NCI-H1694 (cell line): ENCODE results near the gene ACOXL.

Experiments used
- DNase-seq: peaks from one replicate; lab custom pipeline; 2025; lab: John Stamatoyannopoulos, UW

ACOXL gene

DNA sequence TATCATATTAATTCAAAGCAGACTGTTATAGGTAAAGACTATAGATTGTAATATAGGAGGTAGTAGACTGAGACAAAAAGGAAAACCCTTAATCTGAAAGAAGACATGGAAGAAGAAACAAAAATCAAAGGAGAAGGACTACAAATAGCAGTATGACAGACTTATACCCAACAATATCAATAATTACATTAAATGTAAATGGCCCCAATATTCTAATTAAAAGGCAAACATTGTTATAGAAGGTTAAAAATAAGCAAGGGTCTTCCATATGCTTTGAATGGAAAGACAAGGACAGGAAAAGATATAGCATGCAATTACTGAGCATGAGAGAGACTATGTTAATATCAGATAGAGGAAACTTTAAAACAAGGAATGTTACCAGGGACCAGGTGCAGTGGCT is 278.8 kb downstream of the ACOXL start:
- no peak for DNase-seq

DNA sequence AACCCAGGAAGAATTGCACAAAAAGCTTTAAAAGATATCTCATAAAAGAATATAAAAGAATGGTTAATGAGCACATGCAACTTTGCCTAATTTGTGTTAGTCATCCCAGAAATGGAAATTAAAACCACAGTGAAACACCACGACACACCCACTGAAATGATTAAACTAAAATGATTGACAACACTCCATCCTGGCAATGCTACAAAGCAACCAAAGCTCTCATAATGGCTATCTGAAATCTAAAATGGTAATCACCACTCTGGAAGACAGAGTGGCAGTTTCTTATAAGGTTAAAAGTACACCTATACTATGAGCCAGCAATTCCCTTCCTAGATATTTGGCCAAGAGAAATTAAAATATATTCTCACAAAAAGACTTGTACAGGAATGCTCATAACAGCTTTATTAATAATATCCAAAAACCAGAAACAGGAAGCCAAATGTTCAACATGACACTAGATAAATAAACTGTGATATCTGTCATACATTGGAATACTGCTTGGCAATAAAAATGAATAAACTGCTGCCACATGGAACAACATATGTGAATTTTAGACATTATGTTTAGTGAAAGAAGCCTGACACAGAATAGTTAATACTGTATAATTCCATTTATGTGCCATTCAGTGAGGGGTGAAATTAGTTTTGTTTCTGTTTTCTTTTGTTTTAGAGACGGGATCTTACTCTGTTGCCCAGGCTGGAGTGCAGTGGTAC is 283.1 kb downstream of the ACOXL start:
- DNase-seq: no peak

DNA sequence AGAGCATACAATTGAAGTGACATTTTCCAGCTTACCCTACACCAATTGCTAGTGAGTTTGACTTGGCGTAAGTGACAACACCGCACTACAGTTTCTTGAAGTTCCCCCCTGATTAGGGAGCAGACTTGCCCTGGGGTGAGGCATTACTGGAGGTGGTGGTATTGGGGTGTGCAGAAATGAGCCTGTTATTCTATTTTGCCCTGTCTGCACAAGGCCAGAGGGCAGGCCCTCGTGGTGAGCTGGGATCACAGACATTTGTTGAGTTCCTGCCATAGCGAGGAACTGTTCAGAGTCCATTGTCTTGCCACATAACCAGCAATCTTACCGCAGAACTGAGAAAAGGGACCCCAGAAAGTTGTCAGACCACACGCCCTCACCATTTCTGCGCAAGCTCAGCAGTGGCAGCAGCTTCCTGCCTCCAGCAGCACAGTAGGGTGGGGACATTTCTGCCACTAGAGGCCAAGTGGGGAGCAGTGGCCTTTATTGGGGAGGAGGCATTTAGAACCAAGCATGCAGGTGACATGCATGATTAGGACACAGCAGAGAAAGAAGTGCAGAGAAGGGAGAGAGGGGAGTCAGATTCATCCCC is 284.8 kb downstream of the ACOXL start:
- no peak for DNase-seq

DNA sequence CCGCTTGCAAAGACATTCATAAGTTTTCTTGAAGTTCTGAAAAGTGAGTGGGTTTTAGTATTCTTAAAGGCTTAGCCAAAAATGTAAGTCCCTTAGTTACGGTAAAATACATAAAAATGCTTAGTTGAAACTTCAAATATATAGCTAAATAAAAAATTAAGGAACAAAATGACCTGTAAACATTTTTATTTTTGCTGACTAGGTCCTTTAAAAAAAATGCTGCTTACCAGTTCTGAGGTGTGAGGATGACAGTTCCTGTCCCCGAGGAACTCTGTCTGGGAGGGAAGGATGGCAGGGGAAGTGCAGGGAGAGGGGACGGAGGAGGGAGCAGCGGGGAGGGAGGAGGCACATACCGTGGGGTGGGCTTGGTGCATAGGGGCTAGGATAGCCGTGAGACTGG is 285.5 kb downstream of the ACOXL start:
- DNase-seq: no peak

DNA sequence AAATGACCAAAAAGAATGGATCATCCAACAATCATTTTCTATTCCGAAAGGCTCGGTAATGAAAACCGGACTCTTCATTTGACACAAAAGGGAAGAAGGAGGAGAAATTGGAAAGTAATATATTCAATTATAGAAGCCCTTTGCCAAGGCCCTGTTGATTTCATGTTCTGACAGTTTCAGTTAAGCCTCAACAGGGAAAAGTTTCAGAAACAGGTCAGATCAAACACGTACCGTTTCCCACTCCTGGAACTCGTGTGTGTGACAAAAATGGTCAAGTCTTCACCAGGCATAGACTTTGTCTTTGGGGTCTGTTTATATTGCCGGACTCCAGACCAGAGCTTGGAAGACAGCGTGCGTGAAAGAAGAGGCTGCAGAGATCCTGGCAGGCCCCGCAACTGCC is 287.0 kb downstream of the ACOXL start:
- DNase-seq: no peak

DNA sequence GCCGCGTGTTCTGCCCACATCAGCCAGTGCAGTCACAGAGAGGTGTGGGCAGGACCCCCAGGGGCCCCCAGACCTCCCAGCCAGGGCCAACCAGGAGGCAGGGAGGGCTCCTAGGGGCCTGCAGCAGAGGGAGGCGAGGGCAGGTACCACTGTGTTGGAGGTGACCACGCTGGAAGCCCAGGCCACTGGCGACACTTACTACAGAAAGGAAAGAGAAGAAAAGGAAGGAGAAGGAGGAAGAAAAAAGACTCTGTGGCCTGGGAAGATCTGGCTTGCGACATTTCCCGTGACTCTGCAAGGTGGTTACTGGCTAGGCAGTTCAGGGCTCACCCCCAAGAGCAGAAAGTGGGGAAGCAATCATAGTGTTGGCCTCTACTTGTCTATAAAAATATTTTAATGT is 290.3 kb downstream of the ACOXL start:
- no peak for DNase-seq

DNA sequence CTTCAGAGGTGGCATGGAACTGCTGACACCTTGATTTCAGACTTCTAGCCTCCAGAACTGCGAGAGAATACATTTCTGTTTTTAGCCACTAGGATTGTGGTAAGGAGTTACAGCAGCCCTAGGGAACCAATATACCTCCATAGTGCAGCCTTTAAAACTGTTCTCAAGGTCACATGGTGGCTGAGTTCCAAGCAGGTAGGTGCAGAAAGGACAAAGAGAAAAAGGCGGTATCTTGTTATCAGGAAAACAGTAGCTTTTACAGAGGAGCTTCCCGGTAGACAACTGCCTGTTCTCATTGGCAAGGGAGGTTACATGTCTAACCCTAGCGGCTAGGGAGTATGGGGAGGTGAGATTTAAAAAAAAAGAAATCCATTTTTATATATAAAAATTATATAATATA is 292.1 kb downstream of the ACOXL start:
- DNase-seq: no peak

DNA sequence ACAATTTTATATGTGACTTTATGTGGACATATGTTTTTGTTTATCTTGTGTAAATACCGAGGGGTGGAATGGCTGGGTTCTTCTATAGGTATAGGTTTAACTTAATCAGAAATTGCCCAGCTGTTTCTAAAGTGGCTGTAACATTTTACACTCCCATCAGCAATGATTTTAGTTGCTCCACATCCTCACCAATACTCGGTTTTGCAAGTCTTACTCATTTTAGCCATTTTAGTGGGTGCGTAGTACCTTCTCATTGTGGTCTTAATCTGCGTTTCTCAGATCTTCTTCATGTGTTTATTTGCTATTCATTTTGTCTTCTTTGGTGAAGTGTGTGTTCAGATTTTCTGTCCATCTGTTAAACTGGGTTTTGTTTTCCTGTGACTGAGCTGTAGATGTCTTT is 292.9 kb downstream of the ACOXL start:
- DNase-seq: no peak

DNA sequence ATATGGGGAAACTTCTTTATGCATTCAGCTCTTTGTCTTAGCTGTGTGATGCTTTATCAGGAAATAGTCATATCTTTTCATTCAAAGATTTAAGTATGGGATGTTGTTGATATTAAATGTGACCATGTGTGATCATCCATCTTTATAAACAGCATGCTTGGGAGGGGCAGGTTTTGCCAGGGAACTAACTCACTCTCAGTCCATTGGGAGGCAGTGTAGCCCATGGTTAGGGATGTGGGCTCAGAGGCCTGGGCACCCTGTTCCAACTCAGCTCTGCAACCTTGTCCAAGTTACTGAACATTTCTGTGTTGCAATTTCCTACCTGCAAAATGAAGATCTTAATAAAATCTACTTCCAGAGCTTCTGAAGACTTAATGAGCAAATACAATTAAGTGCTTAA is 296.3 kb downstream of the ACOXL start:
- no peak for DNase-seq

DNA sequence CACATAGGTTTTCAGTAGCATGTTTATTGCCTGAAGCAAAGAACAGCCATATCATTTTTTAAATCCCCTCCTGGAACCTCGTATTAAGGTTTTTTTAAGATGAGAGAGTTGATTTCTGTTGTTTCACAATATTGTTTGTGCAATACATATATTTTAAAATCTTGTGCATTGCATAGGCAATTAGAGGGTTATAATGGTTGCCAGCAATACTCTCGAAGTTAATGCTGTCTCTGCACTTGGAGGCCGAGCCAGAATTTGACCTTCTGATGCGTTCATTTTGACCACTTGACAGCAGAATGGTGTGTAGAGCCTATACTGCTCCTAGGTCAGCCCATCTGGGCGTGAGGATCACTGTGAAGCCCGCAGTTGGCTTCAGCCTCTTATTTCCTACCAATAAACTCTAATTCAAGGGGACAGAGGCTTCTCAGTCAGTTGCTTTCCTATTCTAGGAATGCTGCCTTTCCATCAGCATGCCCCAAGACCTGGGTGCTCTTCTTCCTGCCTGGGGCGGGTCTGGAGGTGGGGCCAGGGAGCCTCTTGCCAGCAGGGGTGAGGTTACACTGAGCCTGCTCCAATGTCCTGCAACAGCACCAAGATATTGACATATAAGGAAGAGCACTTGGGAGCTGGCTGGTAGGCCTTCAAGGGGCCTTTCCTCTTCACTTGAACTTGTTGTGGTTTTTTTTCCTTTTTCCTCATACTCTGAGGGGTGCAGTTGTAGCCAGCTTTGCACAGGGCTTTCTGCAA is 297.0 kb downstream of the ACOXL start:
- no peak for DNase-seq

DNA sequence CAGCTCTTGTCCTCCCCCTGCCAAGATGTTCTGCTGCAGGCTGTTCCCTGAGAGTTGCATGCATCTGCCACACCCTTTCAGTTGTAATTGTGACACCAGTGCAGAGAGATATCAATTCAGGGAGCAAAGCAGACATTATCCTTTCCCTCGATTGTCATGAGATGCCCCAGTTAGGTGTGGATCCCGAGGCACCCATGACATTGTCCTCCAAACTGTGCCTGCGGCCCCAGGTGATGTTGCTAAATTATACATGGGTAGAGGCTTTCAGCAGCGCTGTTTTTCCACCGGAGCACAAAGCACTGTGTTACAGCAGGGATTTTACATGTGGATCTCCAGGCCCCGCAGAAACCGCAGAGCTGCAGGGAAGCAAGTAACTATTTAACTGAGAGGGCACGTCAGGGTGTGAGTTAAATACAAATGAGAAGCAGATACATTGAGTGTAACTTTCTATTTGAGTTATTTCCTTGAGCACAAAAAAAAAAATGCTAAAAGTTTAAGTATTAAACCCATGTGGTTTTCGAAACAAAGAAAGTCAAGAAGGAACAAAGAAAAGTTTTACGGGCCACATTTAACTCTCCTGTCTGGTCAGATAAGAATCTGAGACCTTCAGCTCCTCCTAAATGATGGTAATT is 298.0 kb downstream of the ACOXL start:
- DNase-seq: no peak

DNA sequence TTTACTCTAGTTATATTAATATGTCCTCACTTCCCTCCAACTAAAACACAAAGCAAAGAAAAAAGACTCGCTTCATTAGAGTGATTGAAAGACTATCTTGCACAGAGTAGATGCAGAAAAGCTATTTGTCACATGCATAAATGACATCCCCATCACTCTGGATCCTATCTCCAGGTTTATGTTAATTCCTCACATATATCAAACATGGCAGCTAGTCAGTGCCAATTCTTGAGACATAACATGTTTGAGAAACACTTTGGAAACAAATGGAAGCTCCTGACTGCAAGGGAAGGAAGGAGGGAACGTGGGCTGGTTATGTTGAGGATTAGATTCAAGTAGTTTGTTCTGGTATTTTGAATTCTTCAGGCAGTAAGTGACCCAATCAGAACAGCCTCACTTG is 298.6 kb downstream of the ACOXL start:
- no peak for DNase-seq

DNA sequence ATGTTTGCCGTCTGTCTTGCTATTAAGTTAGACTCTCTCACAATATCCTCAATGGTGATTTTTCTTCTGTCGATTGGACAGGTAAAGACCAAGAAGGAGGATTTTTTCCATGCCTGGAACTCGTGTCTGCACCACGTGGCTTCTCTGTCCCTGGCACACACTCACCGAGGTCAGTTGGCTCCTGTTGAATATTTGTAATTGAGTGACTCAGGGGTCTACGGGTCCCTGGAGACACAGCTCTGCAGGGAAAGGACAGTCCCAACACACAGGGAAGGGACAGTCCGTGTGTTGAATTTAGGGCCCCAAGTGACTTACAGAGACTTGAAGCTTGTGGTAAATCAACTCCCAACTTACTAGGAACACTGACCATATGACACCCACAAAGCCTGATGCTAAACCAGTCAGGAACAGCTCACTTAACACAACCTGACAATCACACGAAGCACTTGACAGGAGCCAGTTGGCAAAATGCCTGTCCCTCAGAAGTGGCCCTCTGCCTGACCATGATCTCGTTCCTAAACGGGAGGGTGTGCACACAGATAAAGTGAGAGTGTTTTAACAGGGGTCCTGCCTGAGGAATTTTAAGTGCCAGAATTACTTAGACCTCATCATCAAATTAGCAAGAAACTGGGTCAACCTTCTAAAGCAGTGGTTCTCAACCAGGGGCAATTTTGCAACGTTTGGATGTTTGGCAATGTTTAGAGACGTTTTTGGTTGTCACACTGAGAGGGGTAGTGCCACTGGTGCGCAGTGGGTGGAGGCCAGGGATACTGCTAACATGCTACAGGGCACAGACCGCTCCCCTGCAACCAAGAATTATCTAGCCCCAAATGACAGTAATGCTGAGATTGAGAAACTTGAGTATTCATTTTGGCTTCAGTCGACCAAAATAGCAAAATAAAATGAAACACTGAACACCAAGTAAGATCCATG is 299.4 kb downstream of the ACOXL start:
- DNase-seq: no peak

DNA sequence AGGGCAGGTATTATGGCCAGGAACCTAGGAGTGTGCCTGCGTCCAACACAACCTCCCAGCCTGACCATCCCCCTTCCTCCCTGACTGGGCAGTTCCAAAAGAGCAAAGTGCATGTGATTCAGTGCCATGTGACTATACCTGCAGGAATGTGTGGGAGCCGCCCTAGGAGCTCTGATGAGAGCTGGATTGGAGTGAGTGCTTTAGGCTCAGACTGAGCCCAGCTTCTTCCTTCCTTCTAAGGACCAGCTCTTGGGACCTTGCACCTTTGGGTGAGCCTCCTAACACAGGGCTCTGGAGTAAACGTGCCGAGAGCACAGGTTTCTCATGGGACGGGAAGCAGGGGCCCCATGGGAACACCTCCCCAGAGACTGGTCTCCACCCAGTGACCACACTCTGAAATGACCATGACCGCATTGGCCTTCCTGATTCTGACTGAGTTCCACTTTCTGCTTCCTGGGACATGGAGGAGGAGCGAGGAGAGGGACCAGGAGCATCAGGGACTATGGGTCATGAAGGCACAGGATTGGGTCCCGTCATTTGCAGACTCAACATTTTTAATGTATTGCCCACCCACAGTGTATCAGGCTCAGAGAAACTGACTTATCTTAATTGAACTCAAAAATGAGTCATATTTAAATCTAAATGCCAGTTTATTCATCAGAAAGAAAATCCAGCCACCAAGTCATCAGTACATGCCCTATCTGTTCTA is 300.5 kb downstream of the ACOXL start:
- no peak for DNase-seq

DNA sequence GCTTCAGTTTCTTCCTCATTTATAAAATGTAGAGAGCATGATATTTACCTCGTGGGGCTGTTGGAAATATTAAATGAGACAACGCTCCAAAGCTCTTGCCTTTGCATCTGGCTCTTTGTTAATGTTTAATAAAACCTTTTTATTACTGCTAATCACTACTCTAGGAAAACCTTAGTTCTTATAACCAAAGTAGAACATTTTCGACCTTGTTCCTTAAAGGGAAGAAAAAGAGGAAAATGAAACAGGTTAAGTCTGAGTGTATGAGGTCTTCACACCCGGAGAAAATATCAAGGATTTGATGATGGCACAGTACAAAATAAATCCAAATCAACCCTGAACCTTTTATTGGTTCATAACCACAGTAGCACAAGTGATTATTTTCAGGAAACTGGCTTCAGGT is 301.8 kb downstream of the ACOXL start:
- DNase-seq: no peak

DNA sequence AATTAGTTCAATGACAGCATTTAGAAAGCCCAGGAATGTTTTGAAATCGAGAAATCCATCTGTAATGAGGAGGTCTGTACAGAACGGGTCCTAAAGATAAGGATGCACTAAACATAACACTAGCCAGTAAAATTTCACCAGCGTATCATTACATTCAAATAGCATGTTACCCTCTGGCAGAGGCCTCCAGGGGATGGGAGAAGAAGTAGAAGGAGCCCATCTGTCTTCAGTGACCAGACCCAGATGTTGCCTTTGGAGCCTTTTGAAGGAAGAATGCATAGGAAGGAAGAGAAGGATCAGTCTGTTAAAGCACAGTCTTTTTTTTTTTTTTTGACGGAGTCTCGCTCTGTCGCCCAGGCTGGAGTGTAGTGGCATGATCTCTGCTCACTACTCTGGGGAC is 302.2 kb downstream of the ACOXL start:
- DNase-seq: no peak

DNA sequence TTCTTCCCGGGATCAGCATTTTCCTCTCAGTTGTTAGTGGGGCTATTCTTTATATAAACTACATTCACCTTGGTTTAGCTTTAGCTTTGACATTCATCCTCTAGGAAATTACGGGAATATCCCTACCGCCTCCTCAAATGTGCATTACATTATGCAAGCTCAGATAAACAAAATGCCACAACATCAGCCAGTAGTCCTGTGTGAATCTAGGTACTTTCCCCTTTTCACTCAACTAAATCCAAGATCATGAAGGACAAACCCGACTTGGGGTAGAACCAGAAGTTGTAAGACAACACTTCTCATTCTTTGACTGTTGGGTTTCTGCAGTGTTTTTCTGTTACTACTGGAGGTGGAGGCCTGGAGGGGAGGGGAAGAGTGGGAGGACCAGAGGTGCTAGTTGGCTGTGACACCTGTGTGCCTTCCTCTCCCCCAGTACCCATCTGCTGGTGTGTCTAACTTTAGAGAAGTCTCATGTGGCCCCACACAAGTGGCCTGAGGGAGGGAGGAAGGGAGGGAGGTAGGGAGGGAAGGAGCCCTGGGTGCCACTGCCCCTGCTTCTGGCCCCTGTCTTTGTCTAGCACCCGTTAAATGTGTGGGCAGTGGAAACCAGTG is 303.6 kb downstream of the ACOXL start:
- no peak for DNase-seq

DNA sequence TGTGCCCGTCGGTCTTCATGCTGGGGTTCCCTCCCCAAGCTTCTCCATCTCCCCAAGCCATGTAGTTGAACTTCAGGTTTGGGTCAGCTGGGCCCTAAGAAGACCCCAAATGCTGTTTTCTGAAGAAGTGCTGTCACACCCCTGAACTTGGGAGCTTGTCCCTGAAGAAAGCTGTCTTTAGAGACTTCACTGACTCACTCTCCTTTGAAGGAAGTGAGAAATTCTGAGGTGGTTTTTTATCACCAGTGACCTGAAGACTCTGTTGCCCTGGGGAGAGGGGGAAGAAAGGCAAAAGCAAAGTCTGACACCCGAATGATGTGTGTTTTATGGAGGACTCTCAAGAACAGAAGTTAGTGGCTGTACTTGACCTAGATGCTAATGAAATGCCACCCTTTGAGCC is 304.8 kb downstream of the ACOXL start:
- no peak for DNase-seq

DNA sequence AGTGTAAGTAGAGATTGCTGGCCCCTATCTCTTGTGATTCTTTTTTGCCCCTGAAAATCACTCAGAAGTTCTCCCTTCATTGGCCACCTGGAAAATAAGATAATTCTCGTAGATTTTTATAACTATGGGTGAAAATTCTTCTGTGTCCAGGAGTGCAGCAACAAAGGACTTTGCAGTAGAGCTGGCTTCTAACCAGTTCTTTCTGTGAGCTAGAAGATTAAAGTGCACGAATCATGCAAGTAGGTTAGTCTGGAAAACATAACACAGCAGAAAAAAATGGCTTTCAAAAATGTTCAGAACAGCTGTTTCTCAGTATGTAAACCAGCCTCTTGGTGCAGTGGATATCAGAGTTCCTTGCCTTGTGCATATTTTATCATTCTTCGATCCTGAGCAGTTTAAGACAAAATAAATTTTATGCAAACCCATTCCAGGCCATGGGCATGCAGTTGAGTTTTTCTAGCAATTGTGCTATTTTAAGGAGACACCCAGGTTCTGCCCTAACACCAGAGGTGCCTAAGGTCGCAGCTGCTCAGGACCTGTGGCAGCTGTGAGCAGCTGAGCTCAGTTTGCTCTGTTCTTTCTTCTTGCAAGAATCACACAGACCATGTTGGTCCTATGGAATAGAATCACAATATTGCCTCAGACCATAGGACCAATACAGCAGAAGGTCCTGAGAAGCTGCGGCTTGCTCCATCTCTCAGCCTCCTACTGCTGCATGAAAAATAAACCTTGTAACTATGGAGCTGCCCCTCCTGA is 307.4 kb downstream of the ACOXL start:
- no peak for DNase-seq
